ENCODE data around the gene ANKRD55.

GRCh38 chr5:56251440-56251839 is 18.3 kb upstream of the ANKRD55 start:
- TF ChIP-seq YY1 (IDR thresholded peaks at IDR 0.05; ENCODE audit: borderline replicate concordance in 1 of 3, control insufficient read depth in 1 of 3, extremely low read depth in 1 of 3, insufficient read depth in 3 of 3, insufficient read length in 1 of 3, insufficient replicate concordance in 2 of 3, low read depth in 1 of 3, low read length in 2 of 3) (no peak), EWSR1 (IDR thresholded peaks at IDR 0.05; ENCODE audit: borderline replicate concordance, low read depth, partially characterized antibody) (no peak), TSHZ1 (CRISPR knock-in tag; IDR thresholded peaks at IDR 0.05) (no peak), SIN3A (IDR thresholded peaks at IDR 0.05; ENCODE audit: borderline replicate concordance in 2 of 2, control insufficient read depth in 1 of 2, low read depth in 2 of 2, low read length in 2 of 2) (no peak), ZHX1 (conservative IDR thresholded peaks at IDR 0.05; ENCODE audit: low read length) (no peak)
- TF ChIP-seq, protein P1, sequence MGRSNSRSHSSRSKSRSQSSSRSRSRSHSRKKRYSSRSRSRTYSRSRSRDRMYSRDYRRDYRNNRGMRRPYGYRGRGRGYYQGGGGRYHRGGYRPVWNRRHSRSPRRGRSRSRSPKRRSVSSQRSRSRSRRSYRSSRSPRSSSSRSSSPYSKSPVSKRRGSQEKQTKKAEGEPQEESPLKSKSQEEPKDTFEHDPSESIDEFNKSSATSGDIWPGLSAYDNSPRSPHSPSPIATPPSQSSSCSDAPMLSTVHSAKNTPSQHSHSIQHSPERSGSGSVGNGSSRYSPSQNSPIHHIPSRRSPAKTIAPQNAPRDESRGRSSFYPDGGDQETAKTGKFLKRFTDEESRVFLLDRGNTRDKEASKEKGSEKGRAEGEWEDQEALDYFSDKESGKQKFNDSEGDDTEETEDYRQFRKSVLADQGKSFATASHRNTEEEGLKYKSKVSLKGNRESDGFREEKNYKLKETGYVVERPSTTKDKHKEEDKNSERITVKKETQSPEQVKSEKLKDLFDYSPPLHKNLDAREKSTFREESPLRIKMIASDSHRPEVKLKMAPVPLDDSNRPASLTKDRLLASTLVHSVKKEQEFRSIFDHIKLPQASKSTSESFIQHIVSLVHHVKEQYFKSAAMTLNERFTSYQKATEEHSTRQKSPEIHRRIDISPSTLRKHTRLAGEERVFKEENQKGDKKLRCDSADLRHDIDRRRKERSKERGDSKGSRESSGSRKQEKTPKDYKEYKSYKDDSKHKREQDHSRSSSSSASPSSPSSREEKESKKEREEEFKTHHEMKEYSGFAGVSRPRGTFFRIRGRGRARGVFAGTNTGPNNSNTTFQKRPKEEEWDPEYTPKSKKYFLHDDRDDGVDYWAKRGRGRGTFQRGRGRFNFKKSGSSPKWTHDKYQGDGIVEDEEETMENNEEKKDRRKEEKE (IDR thresholded peaks at IDR 0.05; ENCODE audit: borderline replicate concordance in 1 of 2, control insufficient read depth in 1 of 2, low read depth in 2 of 2, low read length in 1 of 2), result no peak
- TF ChIP-seq, protein P2, sequence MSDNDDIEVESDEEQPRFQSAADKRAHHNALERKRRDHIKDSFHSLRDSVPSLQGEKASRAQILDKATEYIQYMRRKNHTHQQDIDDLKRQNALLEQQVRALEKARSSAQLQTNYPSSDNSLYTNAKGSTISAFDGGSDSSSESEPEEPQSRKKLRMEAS (CRISPR knock-in tag; IDR thresholded peaks at IDR 0.05), result no peak
- TF ChIP-seq, protein P3, sequence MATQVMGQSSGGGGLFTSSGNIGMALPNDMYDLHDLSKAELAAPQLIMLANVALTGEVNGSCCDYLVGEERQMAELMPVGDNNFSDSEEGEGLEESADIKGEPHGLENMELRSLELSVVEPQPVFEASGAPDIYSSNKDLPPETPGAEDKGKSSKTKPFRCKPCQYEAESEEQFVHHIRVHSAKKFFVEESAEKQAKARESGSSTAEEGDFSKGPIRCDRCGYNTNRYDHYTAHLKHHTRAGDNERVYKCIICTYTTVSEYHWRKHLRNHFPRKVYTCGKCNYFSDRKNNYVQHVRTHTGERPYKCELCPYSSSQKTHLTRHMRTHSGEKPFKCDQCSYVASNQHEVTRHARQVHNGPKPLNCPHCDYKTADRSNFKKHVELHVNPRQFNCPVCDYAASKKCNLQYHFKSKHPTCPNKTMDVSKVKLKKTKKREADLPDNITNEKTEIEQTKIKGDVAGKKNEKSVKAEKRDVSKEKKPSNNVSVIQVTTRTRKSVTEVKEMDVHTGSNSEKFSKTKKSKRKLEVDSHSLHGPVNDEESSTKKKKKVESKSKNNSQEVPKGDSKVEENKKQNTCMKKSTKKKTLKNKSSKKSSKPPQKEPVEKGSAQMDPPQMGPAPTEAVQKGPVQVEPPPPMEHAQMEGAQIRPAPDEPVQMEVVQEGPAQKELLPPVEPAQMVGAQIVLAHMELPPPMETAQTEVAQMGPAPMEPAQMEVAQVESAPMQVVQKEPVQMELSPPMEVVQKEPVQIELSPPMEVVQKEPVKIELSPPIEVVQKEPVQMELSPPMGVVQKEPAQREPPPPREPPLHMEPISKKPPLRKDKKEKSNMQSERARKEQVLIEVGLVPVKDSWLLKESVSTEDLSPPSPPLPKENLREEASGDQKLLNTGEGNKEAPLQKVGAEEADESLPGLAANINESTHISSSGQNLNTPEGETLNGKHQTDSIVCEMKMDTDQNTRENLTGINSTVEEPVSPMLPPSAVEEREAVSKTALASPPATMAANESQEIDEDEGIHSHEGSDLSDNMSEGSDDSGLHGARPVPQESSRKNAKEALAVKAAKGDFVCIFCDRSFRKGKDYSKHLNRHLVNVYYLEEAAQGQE (IDR thresholded peaks at IDR 0.05; ENCODE audit: borderline replicate concordance), result no peak
- TF ChIP-seq, protein P3 (CRISPR knock-in tag; IDR thresholded peaks at IDR 0.05; ENCODE audit: low read depth), result no peak

Measured in K562 (cell line).